Ovary (tissue), 9 donors: ENCODE data around the gene NDUFS8. TPM values are rescaled to one million over a fixed set of nuclear protein-coding genes. Genes with fewer than 3 reads are reported as not detected.

Source experiments
- DNase-seq, 5 donors: peaks; one replicate each; pipeline ENCODE4 v3.0.0-alpha.2; 2019 to 2020
- H3K27ac ChIP-seq, 2 donors: fragments of 200-600 bp; one replicate each; pipeline versions ENCODE4 v1.5.1 to v1.8.0; 2019 to 2022
- H3K27me3 ChIP-seq: fragments of 200-600 bp; one replicate; pipeline ENCODE4 v1.8.0; 2022
- H3K36me3 ChIP-seq: fragments of 200-600 bp; sonication (generic); one replicate; pipeline ENCODE4 v1.5.1; 2019
- H3K4me1 ChIP-seq: one replicate; pipeline ENCODE4 v1.8.1; 2013; ENCODE audit warnings: mild to moderate bottlenecking, moderate library complexity; ENCODE audit not compliant: insufficient read depth
- H3K4me3 ChIP-seq: fragments of 200-600 bp; sonication (generic); one replicate; pipeline ENCODE4 v1.5.1; 2017
- H3K9me3 ChIP-seq, 2 donors: fragments of 200-600 bp in 1 of 2; sonication (generic) in 1 of 2; one replicate each; pipeline versions ENCODE4 v1.5.1 to v1.8.1; 2013 to 2019; ENCODE audit warnings: mild to moderate bottlenecking in 1 of 2, moderate library complexity in 1 of 2
- EP300 ChIP-seq: sonication (generic); formaldehyde crosslinking; IDR thresholded peaks from one replicate; pipeline ENCODE4 v1.6.1; 2017; ENCODE audit warnings: antibody characterized with exemption
- POLR2A ChIP-seq: fragments of 450-650 bp; IDR thresholded peaks from one replicate; pipeline ENCODE4 v1.6.1; 2017; ENCODE audit warnings: antibody characterized with exemption, mild to moderate bottlenecking, moderate library complexity
- WGBS, 3 donors: extraction: QIAGEN DNeasy Blood & Tissue Kit in 1 of 3; methylation state at CpG; one replicate each; pipeline versions ENCODE4 v1.1.5 to v1.1.7; 2013 to 2017; 5-methylcytosine and 5-hydroxymethylcytosine counted together
- intact Hi-C, 4 donors: fragments of 100-400 bp; cut with DNase I; formaldehyde crosslinking; loops; one replicate each; pipeline versions ENCODE4 v1.11.0 to v1.15.1; 2022 to 2023
- polyA plus RNA-seq, 2 donors: library from polyadenylated mRNA; stranded (reverse); fragments of 200-250 nt in 1 of 2; fragments of 350-450 nt in 1 of 2; fragmentation: Illumina TruSeq in 1 of 2; extraction: RNeasy Lipid Tissue Mini Kit (QIAGEN cat#74804) in 1 of 2; gene quantifications; one replicate each; pipeline ENCODE4 v1.2.3, GENCODE V29; 2013 to 2014
- total RNA-seq, 7 donors: library from RNA; depleted of rRNA in 2 of 7; stranded (reverse); fragments of >200 nt in 2 of 7; fragmentation: NEBNext Ultra II Directional in 3 of 7; extraction: Animal tissue kit (Norgen Biotek cat#: 25700) in 3 of 7; gene quantifications; one replicate each; pipeline versions ENCODE4 v1.1.0 to v1.2.4, GENCODE V29; 2016 to 2023
- TF ChIP-seq, protein P1 (sequence below), 3 donors: fragments of 450-650 bp in 2 of 3; fragments of 200-600 bp in 1 of 3; IDR thresholded peaks; one replicate each; pipeline versions ENCODE4 v1.5.1 to v1.8.0; 2016 to 2022; ENCODE audit warnings: antibody characterized with exemption in 3 of 3, mild to moderate bottlenecking in 1 of 3
- donor health status: DM: no; HTN: no; CAD: no; lungs with moderate emphysema.
- donor health status: DM: no; HTN: no; CAD: no.
- donor health status: Bipolar disorder and iron deficiency.
- donor health status: DM: yes; HTN: yes; CAD: no.
- donor health status: DM: no; HTN: no; CAD: no.
- donor health status: DM: yes; HTN: yes; CAD: no.

NDUFS8 gene
- total and polyA plus RNA-seq, 9 donors: 15.3 to 163 (median 101) TPM

- DNase-seq: peak in 2 of 5 donors; percentile 14 to 19
Observed at GRCh38 chr11:68041617-68042218, 11.2 kb downstream of the NDUFS8 start.

DNA sequence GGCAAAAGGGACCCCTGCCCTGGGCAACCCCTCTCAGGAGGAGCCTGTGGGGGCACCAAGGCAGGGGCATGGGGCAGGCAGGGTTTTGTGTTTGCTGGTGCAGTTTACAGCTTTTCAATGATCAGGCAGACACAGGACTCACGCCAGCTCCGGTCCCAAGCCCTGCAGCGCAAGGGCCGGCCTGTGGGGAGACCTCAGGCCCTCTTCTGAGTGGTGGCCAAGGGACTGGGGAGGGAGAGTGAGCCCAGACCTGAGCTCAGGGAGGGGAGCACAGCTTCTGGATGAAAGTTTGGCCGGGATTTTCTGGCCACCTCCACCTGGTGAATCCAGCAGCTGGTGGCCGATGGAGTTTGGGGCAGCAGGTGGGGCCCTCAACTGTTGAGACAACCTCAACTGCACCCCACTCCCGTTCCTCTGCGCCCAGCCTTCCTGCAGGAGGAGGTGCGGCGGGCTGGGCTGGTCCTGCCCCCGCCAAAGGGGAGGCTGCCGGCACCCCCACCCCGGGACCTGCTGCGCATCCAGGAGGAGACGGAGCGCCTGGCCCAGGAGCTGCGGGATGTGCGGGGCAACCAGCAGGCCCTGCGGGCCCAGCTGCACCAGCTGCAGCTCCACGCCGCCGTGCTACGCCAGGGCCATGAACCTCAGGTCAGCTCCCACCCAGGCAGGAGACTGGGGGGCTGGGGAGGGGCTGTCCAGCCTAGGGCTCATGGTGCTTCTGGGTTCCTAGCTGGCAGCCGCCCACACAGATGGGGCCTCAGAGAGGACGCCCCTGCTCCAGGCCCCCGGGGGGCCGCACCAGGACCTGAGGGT, 11.9 kb downstream of the NDUFS8 start:
- Histone ChIP-seq H3K9me3 (no peaks in the 10 kb centered on the region), H3K36me3 (no peaks in the 10 kb centered on the region), H3K27me3 (no peaks in the 10 kb centered on the region), H3K27ac (no peak overlapping the region), H3K4me1 (peaks cover 14% of the 10 kb centered on the region), H3K4me3 (no peak overlapping the region)
- DNase-seq: peak in 4 of 5 donors; percentile 21 to 32 (median 24)
- WGBS, 3 donors: 76 to 84% (median 78%) methylated on average over 25 to 27 of the region's 27 CpGs
- TF ChIP-seq POLR2A (no peak), EP300 (no peak)
- TF ChIP-seq, protein P1, sequence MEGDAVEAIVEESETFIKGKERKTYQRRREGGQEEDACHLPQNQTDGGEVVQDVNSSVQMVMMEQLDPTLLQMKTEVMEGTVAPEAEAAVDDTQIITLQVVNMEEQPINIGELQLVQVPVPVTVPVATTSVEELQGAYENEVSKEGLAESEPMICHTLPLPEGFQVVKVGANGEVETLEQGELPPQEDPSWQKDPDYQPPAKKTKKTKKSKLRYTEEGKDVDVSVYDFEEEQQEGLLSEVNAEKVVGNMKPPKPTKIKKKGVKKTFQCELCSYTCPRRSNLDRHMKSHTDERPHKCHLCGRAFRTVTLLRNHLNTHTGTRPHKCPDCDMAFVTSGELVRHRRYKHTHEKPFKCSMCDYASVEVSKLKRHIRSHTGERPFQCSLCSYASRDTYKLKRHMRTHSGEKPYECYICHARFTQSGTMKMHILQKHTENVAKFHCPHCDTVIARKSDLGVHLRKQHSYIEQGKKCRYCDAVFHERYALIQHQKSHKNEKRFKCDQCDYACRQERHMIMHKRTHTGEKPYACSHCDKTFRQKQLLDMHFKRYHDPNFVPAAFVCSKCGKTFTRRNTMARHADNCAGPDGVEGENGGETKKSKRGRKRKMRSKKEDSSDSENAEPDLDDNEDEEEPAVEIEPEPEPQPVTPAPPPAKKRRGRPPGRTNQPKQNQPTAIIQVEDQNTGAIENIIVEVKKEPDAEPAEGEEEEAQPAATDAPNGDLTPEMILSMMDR (IDR thresholded peaks at IDR 0.05): no peak
- intact Hi-C loops: loop anchor here in 3 of 4 donors (10.0 kb wide), 3 partner anchors 52 to 162 kb away; no protein-coding TSS in a partner anchor

More at GRCh38 chr11:68041617-68042218, 11.2 kb downstream of the NDUFS8 start:
- no peak for TF ChIP-seq EP300
- TF ChIP-seq, protein P1 (IDR thresholded peaks at IDR 0.05): no peak
- no peak for TF ChIP-seq POLR2A
- peaks cover 14% of the 10 kb centered on the region for H3K4me1 ChIP-seq
- no peak overlapping the region for H3K4me3 ChIP-seq
- H3K27me3 ChIP-seq: no peaks in the 10 kb centered on the region
- H3K27ac ChIP-seq: peak overlapping the region in 1 of 2 donors; percentile 84
- 82 to 87% (median 86%) methylated on average over 12 of the region's 12 CpGs for WGBS, 3 donors
- no peaks in the 10 kb centered on the region for H3K36me3 ChIP-seq
- intact Hi-C loops: loop anchor here in 3 of 4 donors (10.0 kb wide), 3 partner anchors 53 to 163 kb away; no protein-coding TSS in a partner anchor
- H3K9me3 ChIP-seq: no peaks in the 10 kb centered on the region

DNA sequence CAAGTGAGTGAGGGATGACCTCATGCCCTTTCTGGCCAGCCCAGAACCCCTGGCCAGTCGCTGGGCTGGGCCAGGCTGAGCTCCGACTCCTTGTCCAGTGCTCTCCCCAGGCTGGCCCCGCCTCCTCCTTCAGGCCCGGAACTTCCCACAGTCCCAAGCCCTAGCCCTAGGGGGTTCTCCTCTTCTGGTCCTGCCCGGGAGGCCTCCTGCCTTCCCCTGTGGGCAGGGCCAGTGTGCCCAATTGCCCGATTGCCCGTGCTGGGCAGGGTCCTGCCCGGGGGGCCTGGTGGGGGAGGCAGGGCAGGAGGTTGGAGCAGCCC, 12.5 kb downstream of the NDUFS8 start:
- TF ChIP-seq, protein P1 (IDR thresholded peaks at IDR 0.05): no peak
- Histone ChIP-seq H3K36me3 (no peaks in the 10 kb centered on the region), H3K4me1 (peaks cover 10% of the 10 kb centered on the region), H3K4me3 (no peak overlapping the region), H3K9me3 (no peaks in the 10 kb centered on the region), H3K27me3 (no peaks in the 10 kb centered on the region), H3K27ac (peak overlapping the region in 1 of 2 donors; percentile 30)
- intact Hi-C loops: loop anchor here in 3 of 4 donors (10.0 kb wide), 3 partner anchors 52 to 162 kb away; no protein-coding TSS in a partner anchor
- peak in 1 of 5 donors; percentile 22 for DNase-seq
- 49 to 70% (median 66%) methylated on average over 7 to 8 of the region's 8 CpGs for WGBS, 3 donors

DNA sequence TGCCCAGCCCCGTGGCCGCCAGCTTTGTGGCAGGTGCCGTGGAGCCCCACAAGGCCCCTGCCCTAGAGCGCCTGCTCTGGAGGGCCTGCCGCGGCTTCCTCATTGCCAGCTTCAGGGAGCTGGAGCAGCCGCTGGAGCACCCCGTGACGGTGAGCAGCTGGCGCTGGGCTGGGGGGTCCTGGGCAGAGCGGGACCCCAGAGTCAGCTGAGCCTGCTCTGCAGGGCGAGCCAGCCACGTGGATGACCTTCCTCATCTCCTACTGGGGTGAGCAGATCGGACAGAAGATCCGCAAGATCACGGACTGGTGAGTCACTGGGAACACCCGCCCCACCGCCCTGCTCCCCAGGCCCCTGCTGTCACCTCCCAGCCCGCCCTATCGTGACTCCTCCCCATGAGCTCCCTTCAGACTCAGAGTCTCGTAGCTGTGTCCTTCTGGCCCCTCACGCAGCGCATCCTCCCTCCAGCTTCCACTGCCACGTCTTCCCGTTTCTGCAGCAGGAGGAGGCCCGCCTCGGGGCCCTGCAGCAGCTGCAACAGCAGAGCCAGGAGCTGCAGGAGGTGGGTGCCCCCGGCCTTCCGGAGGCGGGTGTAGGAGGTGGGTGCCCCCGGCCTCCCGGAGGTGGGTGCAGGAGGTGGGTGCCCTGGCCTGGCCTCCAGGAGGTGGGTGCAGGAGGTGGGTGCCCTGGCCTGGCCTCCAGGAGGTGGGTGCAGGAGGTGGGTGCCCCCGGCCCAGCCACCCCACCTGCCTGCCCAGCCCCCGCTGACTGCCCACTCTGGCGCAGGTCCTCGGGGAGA, 13.1 kb downstream of the NDUFS8 start:
- Histone ChIP-seq H3K4me1 (peaks cover 4% of the 10 kb centered on the region), H3K27me3 (no peaks in the 10 kb centered on the region), H3K4me3 (no peak overlapping the region), H3K36me3 (no peaks in the 10 kb centered on the region), H3K27ac (peak overlapping the region in 1 of 2 donors; percentile 30), H3K9me3 (no peaks in the 10 kb centered on the region)
- 73 to 82% (median 80%) methylated on average over 25 to 36 of the region's 36 CpGs for WGBS, 3 donors
- TF ChIP-seq, protein P1 (IDR thresholded peaks at IDR 0.05): no peak
- no peak for TF ChIP-seq EP300
- TF ChIP-seq POLR2A: no peak
- peak in 3 of 5 donors; percentile 22 to 33 (median 27) for DNase-seq
- intact Hi-C loops: loop anchor here in 3 of 4 donors (10.0 kb wide), 3 partner anchors 51 to 161 kb away; no protein-coding TSS in a partner anchor
